ENCODE results near the gene GDPGP1. TPM values are rescaled to one million over a fixed set of nuclear protein-coding genes. Genes with fewer than 3 reads are reported as not detected.

Gene GDPGP1
- total RNA-seq, 1 experiment from 2014 or later, result 15.4 TPM

GRCh38 chr15:90286678-90287077 lies 52.7 kb downstream of the GDPGP1 start:
- Histone ChIP-seq H3K4me3 (replicated peaks in 1 of 2; ENCODE audit: low read depth in 1 of 2, low read length in 2 of 2) (no peak overlapping the region), H3K4me1 (ENCODE audit: control insufficient read depth in 1 of 2, insufficient read depth in 2 of 2, low read length in 2 of 2) (peaks cover 4 to 6% of the 10 kb centered on the region in 2 experiments; a peak in 3 of 4 replicates), H3K4me2 (ENCODE audit: low read length) (no peak overlapping the region), H2AFZ (ENCODE audit: low read depth, low read length, poor library complexity, severe bottlenecking) (no peak overlapping the region), H3K27me3 (ENCODE audit: insufficient read depth, low read length) (no peaks in the 10 kb centered on the region), H4K20me1 (ENCODE audit: insufficient read depth) (no peaks in the 10 kb centered on the region), H3K79me2 (ENCODE audit: insufficient read depth, low read length) (no peaks in the 10 kb centered on the region), H3K36me3 (ENCODE audit: control insufficient read depth in 1 of 2, insufficient read depth in 2 of 2, low read length in 2 of 2) (no peaks in the 10 kb centered on the region), H3K9ac (ENCODE audit: low read length) (no peak overlapping the region), H3K9me3 (ENCODE audit: control insufficient read depth in 1 of 2, insufficient read depth in 1 of 2, low read depth in 1 of 2, low read length in 2 of 2) (no peaks in the 10 kb centered on the region), H3K9me2 (ENCODE audit: insufficient read depth) (no peaks in the 10 kb centered on the region), H3K27ac (ENCODE audit: low read depth, low read length) (no peak overlapping the region)
- no TSS peak for BruUV-seq (replicated peaks)
- RAD21 ChIA-PET (ENCODE audit: low non-redundant PET in 1 of 2, low total read pairs in 2 of 2, uncharacterized antibody in 2 of 2, unreplicated experiment in 2 of 2), result no interaction called here
- intact Hi-C loops (cut with micrococcal nuclease), result no loop called here
- CTCF ChIA-PET, result interaction anchor here (0.8 to 2.5 kb wide), 4 partner anchors 10 to 145 kb away, joined by 3 to 8 read pairs (median 3); partner anchors contain the start of gene SEMA4B
- ATAC-seq (peak; percentile 74), DNase-seq (ENCODE audit: low read depth, low spot score) (no peak)
- TF ChIP-seq, protein P1, sequence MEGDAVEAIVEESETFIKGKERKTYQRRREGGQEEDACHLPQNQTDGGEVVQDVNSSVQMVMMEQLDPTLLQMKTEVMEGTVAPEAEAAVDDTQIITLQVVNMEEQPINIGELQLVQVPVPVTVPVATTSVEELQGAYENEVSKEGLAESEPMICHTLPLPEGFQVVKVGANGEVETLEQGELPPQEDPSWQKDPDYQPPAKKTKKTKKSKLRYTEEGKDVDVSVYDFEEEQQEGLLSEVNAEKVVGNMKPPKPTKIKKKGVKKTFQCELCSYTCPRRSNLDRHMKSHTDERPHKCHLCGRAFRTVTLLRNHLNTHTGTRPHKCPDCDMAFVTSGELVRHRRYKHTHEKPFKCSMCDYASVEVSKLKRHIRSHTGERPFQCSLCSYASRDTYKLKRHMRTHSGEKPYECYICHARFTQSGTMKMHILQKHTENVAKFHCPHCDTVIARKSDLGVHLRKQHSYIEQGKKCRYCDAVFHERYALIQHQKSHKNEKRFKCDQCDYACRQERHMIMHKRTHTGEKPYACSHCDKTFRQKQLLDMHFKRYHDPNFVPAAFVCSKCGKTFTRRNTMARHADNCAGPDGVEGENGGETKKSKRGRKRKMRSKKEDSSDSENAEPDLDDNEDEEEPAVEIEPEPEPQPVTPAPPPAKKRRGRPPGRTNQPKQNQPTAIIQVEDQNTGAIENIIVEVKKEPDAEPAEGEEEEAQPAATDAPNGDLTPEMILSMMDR (IDR thresholded peaks at IDR 0.05 in 2 of 3, conservative IDR thresholded peaks at IDR 0.05 in 1 of 3; ENCODE audit: borderline replicate concordance in 1 of 3, insufficient read depth in 1 of 3, low read depth in 2 of 3, low read length in 2 of 3), result peak; percentile 49 to 86 (median 54); a peak in 5 of 6 replicates
- TF ChIP-seq POLR2A (IDR thresholded peaks at IDR 0.05; ENCODE audit: borderline replicate concordance, extremely low read depth, insufficient read depth, insufficient read length) (no peak), POLR2AphosphoS5 (IDR thresholded peaks at IDR 0.05; ENCODE audit: low read depth, low read length) (no peak), SP1 (IDR thresholded peaks at IDR 0.05; ENCODE audit: low read depth) (no peak), RAD21 (IDR thresholded peaks at IDR 0.05; ENCODE audit: low read depth) (peak; percentile 90)
- POLR2A ChIA-PET, result no interaction called here

DNA sequence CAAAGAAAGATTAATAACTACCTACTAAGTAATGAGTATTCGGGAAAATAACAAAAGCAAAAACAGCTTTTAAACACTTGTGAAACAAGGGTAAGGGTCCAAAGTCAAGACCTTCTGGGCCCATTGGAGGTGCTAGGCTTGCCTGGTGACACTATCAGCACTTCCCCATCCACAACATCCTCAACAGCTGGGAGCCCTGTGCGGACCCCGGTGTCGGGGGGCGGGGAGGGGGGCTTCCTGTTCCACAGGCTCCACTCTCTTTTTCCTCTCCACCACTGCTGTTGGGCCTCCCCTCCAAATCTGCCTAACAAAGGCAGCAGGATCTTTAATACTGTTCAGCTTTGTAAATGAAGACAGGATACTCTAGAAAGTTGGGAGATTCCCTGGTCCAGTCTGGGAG lies 53.1 kb downstream of the GDPGP1 start:
- no TSS peak for BruUV-seq (replicated peaks)
- DNase-seq (ENCODE audit: low read depth, low spot score), result no peak
- Histone ChIP-seq H3K4me2 (ENCODE audit: low read length) (no peak overlapping the region), H3K79me2 (ENCODE audit: insufficient read depth, low read length) (no peaks in the 10 kb centered on the region), H3K4me1 (ENCODE audit: control insufficient read depth in 1 of 2, insufficient read depth in 2 of 2, low read length in 2 of 2) (peaks cover 4 to 11% of the 10 kb centered on the region in 2 experiments; a peak in 3 of 4 replicates), H2AFZ (ENCODE audit: low read depth, low read length, poor library complexity, severe bottlenecking) (no peak overlapping the region), H3K9ac (ENCODE audit: low read length) (no peak overlapping the region), H3K27me3 (ENCODE audit: insufficient read depth, low read length) (no peaks in the 10 kb centered on the region), H3K27ac (ENCODE audit: low read depth, low read length) (no peak overlapping the region), H3K36me3 (ENCODE audit: control insufficient read depth in 1 of 2, insufficient read depth in 2 of 2, low read length in 2 of 2) (no peaks in the 10 kb centered on the region), H3K9me3 (ENCODE audit: control insufficient read depth in 1 of 2, insufficient read depth in 1 of 2, low read depth in 1 of 2, low read length in 2 of 2) (no peaks in the 10 kb centered on the region), H3K4me3 (replicated peaks in 1 of 2; ENCODE audit: low read depth in 1 of 2, low read length in 2 of 2) (no peak overlapping the region), H4K20me1 (ENCODE audit: insufficient read depth) (no peaks in the 10 kb centered on the region), H3K9me2 (ENCODE audit: insufficient read depth) (no peaks in the 10 kb centered on the region)
- intact Hi-C loops (cut with micrococcal nuclease), result no loop called here
- POLR2A ChIA-PET, result no interaction called here
- no peak for ATAC-seq
- CTCF ChIA-PET, result interaction anchor here (0.8 to 2.5 kb wide), 4 partner anchors 10 to 146 kb away, joined by 3 to 8 read pairs (median 3); partner anchors contain the start of gene SEMA4B
- TF ChIP-seq MAX (IDR thresholded peaks at IDR 0.05) (no peak), REST (IDR thresholded peaks at IDR 0.05; ENCODE audit: low read depth) (no peak), CEBPB (IDR thresholded peaks at IDR 0.05; ENCODE audit: low read depth) (no peak), ELF1 (IDR thresholded peaks at IDR 0.05; ENCODE audit: borderline replicate concordance, low read depth) (no peak)
- RAD21 ChIA-PET (ENCODE audit: low non-redundant PET in 1 of 2, low total read pairs in 2 of 2, uncharacterized antibody in 2 of 2, unreplicated experiment in 2 of 2), result no interaction called here

Measured in HCT116 (cell line).